Inflammatory macrophage (primary cell): ENCODE data around the gene PCAT7.

Experiments used
- DNase-seq, 2 donors: peaks; one replicate each; pipeline ENCODE4 v3.0.0-alpha.2; 2020 to 2022

PCAT7 gene

GRCh38 chr9:94606646-94607422, 52.0 kb downstream of the PCAT7 start:
- DNase-seq: no peak

DNA sequence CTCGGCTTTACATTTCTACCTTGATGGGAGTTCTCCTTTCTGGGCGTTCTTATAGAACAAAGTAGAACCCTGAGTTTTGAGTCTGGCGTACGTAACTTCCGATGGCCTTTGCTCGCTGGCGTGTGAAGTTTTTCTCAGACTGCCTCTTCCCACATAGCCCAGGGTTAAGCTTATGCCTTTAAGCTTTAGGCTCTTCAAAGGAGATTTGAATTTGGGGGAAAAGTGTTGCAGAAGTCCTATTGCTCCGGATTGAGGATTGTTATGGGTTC, 52.5 kb downstream of the PCAT7 start:
- DNase-seq: no peak

- no peak for DNase-seq
These were observed 55.3 kb downstream of the PCAT7 start for GRCh38 chr9:94610181-94610606.

- no peak for DNase-seq
These were observed 56.8 kb downstream of the PCAT7 start for GRCh38 chr9:94611638-94612068.

DNA sequence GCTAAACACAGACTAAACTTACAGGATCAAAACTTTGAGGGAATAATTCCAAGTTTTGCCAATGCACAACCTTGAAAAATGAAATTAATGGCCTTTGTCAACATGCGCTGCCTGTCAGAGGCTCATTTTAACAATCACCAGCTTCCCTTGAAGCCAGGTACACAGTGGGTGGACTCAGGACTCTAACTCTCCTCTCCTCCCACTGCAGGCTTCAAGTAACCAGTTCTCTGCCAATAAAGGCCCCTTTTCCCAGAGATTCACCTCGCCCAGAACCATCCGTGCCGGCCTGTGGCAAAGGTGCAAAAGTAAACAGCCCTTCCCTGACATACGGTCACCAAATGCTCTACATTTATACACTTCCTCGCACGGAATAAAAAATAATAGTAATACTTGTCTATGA, 57.2 kb downstream of the PCAT7 start:
- DNase-seq: no peak

DNA sequence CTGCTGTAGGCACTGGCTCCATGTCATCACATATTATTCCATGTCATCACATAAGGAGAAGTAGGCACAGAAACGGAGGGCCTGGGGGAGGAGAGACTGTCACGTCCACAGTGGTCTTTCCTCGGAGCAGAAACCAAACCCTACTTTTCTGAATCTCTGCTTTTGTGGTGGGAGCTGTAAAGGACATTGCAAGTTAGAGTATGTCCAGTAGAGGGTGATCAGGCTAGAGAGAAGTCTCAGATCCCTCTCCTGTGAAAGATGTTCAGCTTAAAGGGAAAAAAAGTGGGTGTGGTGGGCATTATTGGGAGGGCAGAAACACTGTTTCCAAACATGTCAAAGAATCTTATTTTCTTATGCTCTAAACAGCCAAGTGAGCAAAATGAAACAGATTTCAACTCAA, 58.1 kb downstream of the PCAT7 start:
- DNase-seq: no peak

DNA sequence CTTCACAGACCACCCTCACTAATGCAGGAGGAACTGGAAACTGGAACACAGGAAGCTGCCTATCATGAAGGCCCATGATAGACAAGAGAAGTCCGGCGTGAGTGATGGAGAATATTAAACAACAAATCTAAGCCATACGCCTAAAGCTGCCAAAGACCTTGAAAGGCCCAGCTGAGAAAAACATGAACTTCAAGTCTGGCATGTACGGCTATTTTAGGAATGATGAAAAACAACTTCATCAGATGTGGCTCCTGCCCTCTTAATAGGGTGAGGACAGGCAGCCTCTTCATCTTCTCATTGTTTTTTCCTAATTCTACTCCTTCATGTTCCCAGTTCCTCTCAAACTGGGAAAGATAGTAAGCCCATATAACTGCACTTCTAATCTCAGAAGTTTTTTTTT, 64.1 kb downstream of the PCAT7 start:
- no peak for DNase-seq
